HepG2 (cell line): ENCODE data around the gene LPIN3. TPM values are rescaled to one million over a fixed set of nuclear protein-coding genes. Genes with fewer than 3 reads are reported as not detected.

Experiments
- SETDB1 ChIP-seq: sonication (generic); formaldehyde crosslinking; IDR thresholded peaks from 2 replicates; pipeline ENCODE4 v1.5.1; 2020; ENCODE audit warnings: missing genetic modification reagents, mild to moderate bottlenecking, borderline replicate concordance
- ZBTB40 ChIP-seq, 2 experiments: fragments of 450-650 bp in 1 of 2; sonication (generic) in 1 of 2; formaldehyde crosslinking in 1 of 2; IDR thresholded peaks; 2 replicates each; pipeline versions ENCODE4 v1.6.1 to v1.8.0; 2016 to 2022; ENCODE audit warnings: antibody characterized with exemption in 1 of 2, mild to moderate bottlenecking in 1 of 2, missing genetic modification reagents in 1 of 2
- ZHX2 ChIP-seq, 2 experiments: sonication (generic) in 1 of 2; formaldehyde crosslinking in 1 of 2; IDR thresholded peaks; 2 replicates each; pipeline versions ENCODE4 v1.6.1 to v1.9.0; 2014 to 2022; ENCODE audit warnings: antibody characterized with exemption in 1 of 2, borderline replicate concordance in 1 of 2, inconsistent platforms in 1 of 2, low read depth in 1 of 2, missing genetic modification reagents in 1 of 2
- ZNF282 ChIP-seq: fragments of 450-650 bp; IDR thresholded peaks from 2 replicates; pipeline ENCODE4 v1.6.1; 2018; ENCODE audit not compliant: partially characterized antibody
- polyA plus RNA-seq, 8 experiments: library from polyadenylated mRNA; depleted of rRNA in 3 of 8; stranded (reverse) in 7 of 8; unstranded in 1 of 8; fragments of >200 nt; fragmentation: Illumina TruSeq in 4 of 8; extraction: Trizol in 4 of 8; gene quantifications; 2 replicates each; pipeline versions ENCODE4 v1.2.1 to v1.2.3, GENCODE V29; 2011 to 2016; ENCODE audit warnings: low read depth in 4 of 8, missing spikeins in 1 of 8, mixed read lengths in 1 of 8; ENCODE audit not compliant: insufficient read depth in 1 of 8
- total RNA-seq, 5 experiments: library from RNA; depleted of rRNA; stranded (reverse); fragments of >200 nt; fragmentation: Illumina TruSeq; extraction: Trizol; gene quantifications; 2 replicates each; pipeline ENCODE4 v1.2.3, GENCODE V29; 2016; ENCODE audit warnings: low read depth in 1 of 5

The LPIN3 gene
- total and polyA plus RNA-seq, 2 of the 13 experiments (the other 11 are each of a cell fraction or from before 2014, with no cell fraction given), result 14.2 to 28.6 TPM

DNA sequence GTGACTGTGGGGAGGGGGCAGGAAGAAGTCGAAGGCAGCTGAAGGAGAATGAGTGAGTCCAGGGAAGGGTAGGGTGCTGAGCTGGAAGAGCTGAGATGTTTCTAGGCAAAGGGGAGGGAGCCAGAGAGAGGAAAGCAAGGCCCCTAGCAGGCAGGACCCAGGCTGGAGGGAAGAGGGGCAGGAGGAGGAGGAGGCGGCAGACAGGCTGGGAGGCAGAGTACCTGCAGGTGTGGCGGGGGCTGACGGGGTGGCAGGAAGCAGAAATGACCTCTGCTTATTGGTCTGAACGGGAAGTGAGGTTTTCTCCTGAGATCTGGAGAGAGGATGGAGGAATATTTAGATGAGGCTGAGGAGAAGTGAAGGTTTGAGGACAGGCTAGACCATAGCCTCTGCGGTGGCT is 36.7 kb downstream of the LPIN3 start (continued):
- TF ChIP-seq ZBTB40 (IDR thresholded peaks at IDR 0.05), result peak; percentile 6; the same call in 1 of the 2 replicates
- TF ChIP-seq ZBTB40 (CRISPR knock-in tag; IDR thresholded peaks at IDR 0.05), result no peak
- TF ChIP-seq SETDB1 (CRISPR knock-in tag), result no peak
- TF ChIP-seq ZNF282, result peak; percentile 8
- no peak for TF ChIP-seq ZHX2 (IDR thresholded peaks at IDR 0.05; ENCODE audit: low read depth)
- no peak for TF ChIP-seq ZHX2 (CRISPR knock-in tag; IDR thresholded peaks at IDR 0.05; ENCODE audit: borderline replicate concordance)
